Measurements from ENCODE around the gene KLF6.
A peak's percentile ranks its signal among the peaks of the same experiment; 100 is the strongest.

The KLF6 gene

GRCh38 chr10:3784510-3785250 is at the start of gene KLF6:
TSS of gene KLF6 (minus strand) at chr10:3785209. CDS start at chr10:3785014, 195 bp downstream.
- no peak for FAIRE-seq
- DNase-seq (ENCODE audit: low spot score), result no peak

GRCh38 chr10:3834404-3834803 is 49.4 kb upstream of the KLF6 start:
- no peak for DNase-seq (ENCODE audit: low spot score)
- no peak for FAIRE-seq

- DNase-seq (ENCODE audit: low spot score) (no peak), FAIRE-seq (no peak)
These were observed 48.0 kb upstream of the KLF6 start for GRCh38 chr10:3833046-3833445.

GRCh38 chr10:3832022-3832786 is 47.2 kb upstream of the KLF6 start:
- no peak for FAIRE-seq
- DNase-seq (ENCODE audit: low spot score), result no peak

GRCh38 chr10:3831608-3832007 is 46.6 kb upstream of the KLF6 start:
- DNase-seq (ENCODE audit: low spot score), result no peak
- FAIRE-seq, result no peak

- FAIRE-seq (no peak), DNase-seq (ENCODE audit: low spot score) (no peak)
These were observed 45.9 kb upstream of the KLF6 start for GRCh38 chr10:3830946-3831345.

- FAIRE-seq (no peak), DNase-seq (ENCODE audit: low spot score) (no peak)
These were observed 44.4 kb upstream of the KLF6 start for GRCh38 chr10:3829156-3830050.

GRCh38 chr10:3828404-3829155 is 43.6 kb upstream of the KLF6 start:
- DNase-seq (ENCODE audit: low spot score) (no peak), FAIRE-seq (no peak)

GRCh38 chr10:3827768-3828403 is 42.9 kb upstream of the KLF6 start:
- FAIRE-seq (no peak), DNase-seq (ENCODE audit: low spot score) (no peak)

GRCh38 chr10:3827266-3827665 is 42.3 kb upstream of the KLF6 start:
- FAIRE-seq, result no peak
- no peak for DNase-seq (ENCODE audit: low spot score)

GRCh38 chr10:3825862-3826351 is 40.9 kb upstream of the KLF6 start:
- FAIRE-seq, result no peak
- DNase-seq (ENCODE audit: low spot score), result no peak

GRCh38 chr10:3825244-3825643 is 40.2 kb upstream of the KLF6 start:
- no peak for FAIRE-seq
- peak; percentile 50 for DNase-seq (ENCODE audit: low spot score)

GRCh38 chr10:3822541-3823330 is 37.7 kb upstream of the KLF6 start:
- FAIRE-seq, result no peak
- no peak for DNase-seq (ENCODE audit: low spot score)

- DNase-seq (ENCODE audit: low spot score), result peak; percentile 49
- FAIRE-seq, result no peak
These were observed 35.2 kb upstream of the KLF6 start for GRCh38 chr10:3820255-3820654.

- FAIRE-seq (no peak), DNase-seq (ENCODE audit: low spot score) (no peak)
These were observed 32.0 kb upstream of the KLF6 start for GRCh38 chr10:3816995-3817394.

- DNase-seq (ENCODE audit: low spot score) (no peak), FAIRE-seq (no peak)
These were observed 29.8 kb upstream of the KLF6 start for GRCh38 chr10:3814838-3815220.

- FAIRE-seq, result no peak
- DNase-seq (ENCODE audit: low spot score), result no peak
These were observed 29.2 kb upstream of the KLF6 start for GRCh38 chr10:3813986-3814837.

- FAIRE-seq (no peak), DNase-seq (ENCODE audit: low spot score) (no peak)
These were observed 28.3 kb upstream of the KLF6 start for GRCh38 chr10:3813267-3813666.

GRCh38 chr10:3812141-3812540 is 27.1 kb upstream of the KLF6 start:
- DNase-seq (ENCODE audit: low spot score) (no peak), FAIRE-seq (no peak)
